ENCODE data around the gene SPECC1.

- TF ChIP-seq CTCF (conservative IDR thresholded peaks at IDR 0.05; ENCODE audit: low read depth, low read length) (no peak), CHD1 (IDR thresholded peaks at IDR 0.05; ENCODE audit: low read depth, low read length) (no peak), MAZ (IDR thresholded peaks at IDR 0.05; ENCODE audit: borderline replicate concordance, low read depth, low read length) (no peak), POLR2A (IDR thresholded peaks at IDR 0.05; ENCODE audit: low read depth, low read length) (no peak), RAD21 (IDR thresholded peaks at IDR 0.05; ENCODE audit: low read length) (no peak), CEBPB (IDR thresholded peaks at IDR 0.05; ENCODE audit: low read depth, low read length) (no peak), SMC3 (IDR thresholded peaks at IDR 0.05; ENCODE audit: low read depth, low read length) (no peak), RCOR1 (IDR thresholded peaks at IDR 0.05; ENCODE audit: insufficient replicate concordance, low read length) (no peak), MXI1 (IDR thresholded peaks at IDR 0.05; ENCODE audit: borderline replicate concordance, low read depth, low read length) (no peak), USF2 (IDR thresholded peaks at IDR 0.05; ENCODE audit: low read depth, low read length) (no peak), ELK1 (IDR thresholded peaks at IDR 0.05; ENCODE audit: borderline replicate concordance, low read depth, low read length) (no peak), MAFK (IDR thresholded peaks at IDR 0.05; ENCODE audit: low read depth, low read length) (no peak), RFX5 (IDR thresholded peaks at IDR 0.05; ENCODE audit: low read depth, low read length) (no peak), BHLHE40 (IDR thresholded peaks at IDR 0.05; ENCODE audit: low read depth, low read length) (no peak)
Measured at GRCh38 chr17:20022701-20023100, 13.5 kb downstream of the SPECC1 start.

Data from IMR-90 (cell line).